C4-2B (cell line): ENCODE results near the gene ZNF48.

Experiments used
- CTCF ChIP-seq: fragments of 450-650 bp; conservative IDR thresholded peaks from 2 replicates; pipeline ENCODE4 v1.5.1; 2017; ENCODE audit warnings: mild to moderate bottlenecking
- ZFX ChIP-seq: fragments of 450-650 bp; IDR thresholded peaks from 2 replicates; pipeline ENCODE4 v1.6.1; 2017

- no peak for TF ChIP-seq CTCF
- TF ChIP-seq ZFX = no peak
Measured at GRCh38 chr16:30443631-30444030, 48.4 kb downstream of the ZNF48 start.
